ENCODE results near the gene NMRAL1.

- TF ChIP-seq CTCF (IDR thresholded peaks at IDR 0.05) (no peak), POLR2A (IDR thresholded peaks at IDR 0.05) (no peak)
Observed at GRCh38 chr16:4513881-4514280, 39.5 kb upstream of the NMRAL1 start.
